ENCODE measurements around the gene SLC16A3. TPM values are rescaled to one million over a fixed set of nuclear protein-coding genes. Genes with fewer than 3 reads are reported as not detected.

Gene SLC16A3
- total RNA-seq, 4 donors from 2014 or later: 18.8 to 32.9 (median 21.7) TPM

- H3K4me3 ChIP-seq: no peak overlapping the region
- 14 to 41% methylated on average over 16 to 19 of the region's 19 CpGs for WGBS, 2 donors
- no peak for TF ChIP-seq POLR2A (IDR thresholded peaks at IDR 0.05)
- TF ChIP-seq CTCF (IDR thresholded peaks at IDR 0.05): peak in 1 of 6 experiments; percentile 17
- peak; percentile 41 for DNase-seq
- H3K36me3 ChIP-seq: no peaks in the 10 kb centered on the region
- intact Hi-C loops (cut with DNase I): no loop called here
- peaks cover 12 to 67% (median 32%) of the 10 kb centered on the region in 3 donors for H3K4me1 ChIP-seq
- H3K27ac ChIP-seq: peak overlapping the region; percentile 87 to 91 (median 90)
- H3K9me3 ChIP-seq: no peaks in the 10 kb centered on the region
- no peaks in the 10 kb centered on the region for H3K27me3 ChIP-seq
These were observed 59.3 kb downstream of the SLC16A3 start for GRCh38 chr17:82287868-82288801.

Other genes starting within 250 kb of the SLC16A3 start
- 100 to 1,000 TPM in 2 of 4 donors, 10 to 100 TPM in 2; 52.1 to 144 (median 106) TPM for gene CENPX, start 206.2 kb upstream of the SLC16A3 start, total RNA-seq
- gene LRRC45, start 205.7 kb upstream of the SLC16A3 start, total RNA-seq: 10 to 100 TPM in 3 of 4 donors, 1 to 10 TPM in 1; 9.7 to 21.2 (median 18.3) TPM
- 10 to 100 TPM in 1 of 4 donors, 1 to 10 TPM in 3; 4.9 to 10.4 (median 7.0) TPM for gene RAC3, start 197.4 kb upstream of the SLC16A3 start, total RNA-seq
- gene DCXR, start 191.3 kb upstream of the SLC16A3 start, total RNA-seq: 100 to 1,000 TPM in 3 of 4 donors, 10 to 100 TPM in 1; 89.1 to 162 (median 135) TPM
- 10 to 100 TPM; 24.9 to 38.1 (median 31.2) TPM for gene RFNG, start 177.2 kb upstream of the SLC16A3 start, total RNA-seq
- 10 to 100 TPM; 62.8 to 76.9 (median 69.5) TPM for gene GPS1, start 177.1 kb upstream of the SLC16A3 start, total RNA-seq
- gene DUS1L, start 163.2 kb upstream of the SLC16A3 start, total RNA-seq: 100 to 1,000 TPM in 3 of 4 donors, 10 to 100 TPM in 1; 53.3 to 125 (median 105) TPM
- gene FASN, start 130.8 kb upstream of the SLC16A3 start, total RNA-seq: 100 to 1,000 TPM in 2 of 4 donors, 10 to 100 TPM in 2; 72.8 to 302 (median 143) TPM
- 10 to 100 TPM in 2 of 4 donors, 1 to 10 TPM in 2; 7.9 to 22.1 (median 9.8) TPM for gene CCDC57, start 16.2 kb upstream of the SLC16A3 start, total RNA-seq
- gene CSNK1D, start 44.7 kb downstream of the SLC16A3 start, total RNA-seq: 100 to 1,000 TPM in 1 of 4 donors, 10 to 100 TPM in 3; 24.6 to 102 (median 57.1) TPM
- gene CD7, start 88.6 kb downstream of the SLC16A3 start, total RNA-seq: 1 to 10 TPM; 3.0 to 4.4 (median 4.1) TPM
- 10 to 100 TPM in 1 of 4 donors, 1 to 10 TPM in 3; 4.3 to 19.5 (median 6.5) TPM for gene SECTM1, start 104.7 kb downstream of the SLC16A3 start, total RNA-seq
- gene TEX19, start 130.2 kb downstream of the SLC16A3 start, total RNA-seq: not detected
- not detected for gene UTS2R, start 142.7 kb downstream of the SLC16A3 start, total RNA-seq
- 10 to 100 TPM; 10.6 to 42.0 (median 12.9) TPM for gene HEXD, start 189.3 kb downstream of the SLC16A3 start, total RNA-seq
- 10 to 100 TPM; 11.9 to 26.7 (median 19.4) TPM for gene OGFOD3, start 189.5 kb downstream of the SLC16A3 start, total RNA-seq
- 10 to 100 TPM; 31.7 to 74.3 (median 51.1) TPM for gene CYBC1, start 221.7 kb downstream of the SLC16A3 start, total RNA-seq
- 10 to 100 TPM; 33.2 to 47.5 (median 40.2) TPM for gene NARF, start 229.7 kb downstream of the SLC16A3 start, total RNA-seq

All from esophagus squamous epithelium (tissue), 5 donors.